ENCODE results near the gene ADAMTSL3. TPM values are rescaled to one million over a fixed set of nuclear protein-coding genes. Genes with fewer than 3 reads are reported as not detected.

The ADAMTSL3 gene
- total RNA-seq, 2 donors from 2014 or later: 12.2 to 21.2 TPM

GRCh38 chr15:83887961-83888360 lies 234.0 kb downstream of the ADAMTSL3 start:
- no peak for TF ChIP-seq CTCF (IDR thresholded peaks at IDR 0.05)
- Histone ChIP-seq H3K4me3 (no peak overlapping the region), H3K27me3 (no peaks in the 10 kb centered on the region), H3K4me1 (peaks cover 0 to 18% of the 10 kb centered on the region in 2 donors), H3K9me3 (no peaks in the 10 kb centered on the region), H3K27ac (no peak overlapping the region), H3K36me3 (peaks cover 11% of the 10 kb centered on the region)
- DNase-seq (ENCODE audit: low spot score): no peak

GRCh38 chr15:83889995-83890394 lies 236.1 kb downstream of the ADAMTSL3 start:
- Histone ChIP-seq H3K36me3 (peaks cover 25% of the 10 kb centered on the region), H3K4me3 (no peak overlapping the region), H3K27me3 (no peaks in the 10 kb centered on the region), H3K9me3 (no peaks in the 10 kb centered on the region), H3K27ac (peak overlapping the region in 1 of 2 donors; percentile 4), H3K4me1 (peaks cover 0 to 18% of the 10 kb centered on the region in 2 donors)
- no peak for TF ChIP-seq CTCF (IDR thresholded peaks at IDR 0.05)
- no peak for DNase-seq (ENCODE audit: low spot score)

- TF ChIP-seq CTCF (IDR thresholded peaks at IDR 0.05): no peak
- peaks cover 20% of the 10 kb centered on the region for H3K36me3 ChIP-seq
Measured at GRCh38 chr15:83890587-83890986, 236.7 kb downstream of the ADAMTSL3 start.

DNA sequence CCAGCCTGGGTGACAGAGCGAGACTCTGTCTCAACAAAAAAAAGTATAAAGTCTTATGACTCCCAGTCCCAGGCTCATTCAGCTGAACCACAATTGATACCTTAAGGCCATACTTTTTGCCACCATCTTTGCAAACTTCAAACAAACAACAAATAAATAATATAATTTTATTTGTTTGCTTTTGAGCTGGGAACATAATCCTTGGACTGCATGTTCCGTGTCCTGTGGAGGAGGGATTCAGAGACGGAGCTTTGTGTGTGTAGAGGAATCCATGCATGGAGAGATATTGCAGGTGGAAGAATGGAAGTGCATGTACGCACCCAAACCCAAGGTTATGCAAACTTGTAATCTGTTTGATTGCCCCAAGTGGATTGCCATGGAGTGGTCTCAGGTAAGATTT lies 238.6 kb downstream of the ADAMTSL3 start:
- Histone ChIP-seq H3K36me3 (peaks cover 21% of the 10 kb centered on the region), H3K27ac (no peak overlapping the region), H3K4me1 (peaks cover 0 to 18% of the 10 kb centered on the region in 2 donors), H3K9me3 (no peaks in the 10 kb centered on the region), H3K4me3 (no peak overlapping the region), H3K27me3 (no peaks in the 10 kb centered on the region)
- DNase-seq (ENCODE audit: low spot score): no peak
- TF ChIP-seq CTCF (IDR thresholded peaks at IDR 0.05): no peak

More at GRCh38 chr15:83890587-83890986, 236.7 kb downstream of the ADAMTSL3 start:
- Histone ChIP-seq H3K4me1 (peaks cover 0 to 18% of the 10 kb centered on the region in 2 donors), H3K4me3 (no peak overlapping the region), H3K27me3 (no peaks in the 10 kb centered on the region), H3K9me3 (no peaks in the 10 kb centered on the region), H3K27ac (peak overlapping the region in 1 of 2 donors; percentile 4)
- no peak for DNase-seq (ENCODE audit: low spot score)

DNA sequence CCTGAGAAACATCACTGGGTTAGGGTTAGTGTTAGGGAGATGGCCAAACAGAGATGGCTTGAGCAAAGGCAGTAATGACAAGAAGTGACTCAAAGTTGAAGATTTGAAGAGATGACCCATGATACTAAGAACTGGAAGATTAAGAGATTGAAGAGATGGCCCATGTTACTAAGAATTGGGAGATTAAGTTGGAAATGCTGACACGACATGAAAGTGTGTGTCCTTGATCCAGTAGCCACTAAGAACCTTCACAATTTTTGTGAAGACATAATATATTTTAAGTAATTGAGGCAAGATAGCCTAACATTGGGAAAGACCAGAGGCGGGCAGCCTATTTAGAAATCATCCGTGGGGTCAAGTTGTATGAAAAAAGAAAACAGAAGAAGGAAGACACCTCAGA lies 239.4 kb downstream of the ADAMTSL3 start:
- Histone ChIP-seq H3K4me3 (no peak overlapping the region), H3K27ac (no peak overlapping the region), H3K4me1 (peaks cover 0 to 18% of the 10 kb centered on the region in 2 donors), H3K9me3 (no peaks in the 10 kb centered on the region), H3K27me3 (no peaks in the 10 kb centered on the region), H3K36me3 (peaks cover 29% of the 10 kb centered on the region)
- no peak for DNase-seq (ENCODE audit: low spot score)
- no peak for TF ChIP-seq CTCF (IDR thresholded peaks at IDR 0.05)

DNA sequence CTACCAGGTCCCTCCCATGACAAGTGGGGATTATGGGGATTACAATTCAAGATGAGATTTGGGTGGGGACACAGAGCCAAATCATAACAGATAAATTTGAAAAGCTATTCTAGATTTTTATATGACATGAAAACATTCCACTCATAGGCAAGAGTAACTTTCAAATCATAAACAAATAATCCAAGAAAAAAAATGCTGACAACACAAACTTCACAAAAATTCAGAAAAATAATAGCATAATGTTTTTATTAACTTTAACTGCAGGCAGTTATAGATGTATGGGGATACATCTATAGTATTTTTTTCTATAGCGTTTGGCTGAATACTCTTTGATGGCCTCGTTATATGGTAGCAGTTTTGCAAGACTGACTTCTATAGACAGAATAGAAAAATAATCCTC lies 243.1 kb downstream of the ADAMTSL3 start:
- no peak for DNase-seq (ENCODE audit: low spot score)
- H3K4me1 ChIP-seq: no peaks in the 10 kb centered on the region
- no peaks in the 10 kb centered on the region for H3K9me3 ChIP-seq
- no peak for TF ChIP-seq CTCF (IDR thresholded peaks at IDR 0.05)
- no peak overlapping the region for H3K4me3 ChIP-seq
- no peaks in the 10 kb centered on the region for H3K27me3 ChIP-seq
- H3K36me3 ChIP-seq: peaks cover 50% of the 10 kb centered on the region
- no peak overlapping the region for H3K27ac ChIP-seq

All from right atrium auricular region (tissue), 2 donors.